Karpas-422 (cell line): ENCODE data around the gene ELP1. TPM values are rescaled to one million over a fixed set of nuclear protein-coding genes. Genes with fewer than 3 reads are reported as not detected.

Experiments used
- DNase-seq: peaks from one replicate; pipeline ENCODE4 v3.0.0-alpha.2; 2015
- H2AFZ ChIP-seq: fragments of 200-600 bp; sonication (generic); 2 replicates; pipeline ENCODE4 v1.6.1; 2014; ENCODE audit warnings: antibody characterized with exemption, low read length, mixed read lengths
- H3K27ac ChIP-seq: fragments of 200-600 bp; sonication (generic); 2 replicates; pipeline ENCODE4 v1.5.1; 2014; ENCODE audit warnings: mild to moderate bottlenecking, low read length, moderate library complexity
- H3K27me3 ChIP-seq: fragments of 200-600 bp; sonication (generic); 2 replicates; pipeline ENCODE4 v1.6.1; 2014; ENCODE audit warnings: low read length, mixed read lengths
- H3K36me3 ChIP-seq: fragments of 200-600 bp; sonication (generic); 2 replicates; pipeline ENCODE4 v1.6.1; 2014; ENCODE audit warnings: low read length, mixed read lengths; ENCODE audit not compliant: insufficient read depth
- H3K4me1 ChIP-seq: fragments of 200-600 bp; sonication (generic); 2 replicates; pipeline ENCODE4 v1.6.1; 2014; ENCODE audit warnings: mild to moderate bottlenecking, low read length, mixed read lengths
- H3K4me2 ChIP-seq: fragments of 200-600 bp; sonication (generic); 2 replicates; pipeline ENCODE4 v1.6.1; 2014; ENCODE audit warnings: low read length, low read depth, mild to moderate bottlenecking; ENCODE audit not compliant: poor library complexity, severe bottlenecking
- H3K4me3 ChIP-seq: fragments of 200-600 bp; sonication (generic); 2 replicates; pipeline ENCODE4 v1.5.1; 2014; ENCODE audit warnings: mild to moderate bottlenecking, antibody characterized with exemption, low read length, mixed read lengths
- H3K79me2 ChIP-seq: fragments of 200-600 bp; sonication (generic); 2 replicates; pipeline ENCODE4 v1.6.1; 2014; ENCODE audit warnings: mild to moderate bottlenecking, low read length, mixed read lengths
- H3K9ac ChIP-seq: fragments of 200-600 bp; sonication (generic); 2 replicates; pipeline ENCODE4 v1.6.0; 2014; ENCODE audit warnings: low read length
- H3K9me2 ChIP-seq: fragments of 200-600 bp; sonication (generic), shearing (Covaris generic); replicated peaks from 2 replicates; pipeline ENCODE4 v1.6.0; 2014; ENCODE audit warnings: mild to moderate bottlenecking, low read length, moderate library complexity; ENCODE audit not compliant: insufficient read depth
- H3K9me3 ChIP-seq: fragments of 300-700, 200-600 bp; sonication (generic); 2 replicates; pipeline ENCODE4 v1.6.1; 2014; ENCODE audit warnings: low read length, mixed read lengths
- H4K20me1 ChIP-seq: fragments of 200-600 bp; sonication (generic); 2 replicates; pipeline ENCODE4 v1.6.1; 2014; ENCODE audit warnings: mild to moderate bottlenecking, antibody characterized with exemption, low read length, low read depth; ENCODE audit not compliant: insufficient read depth
- small RNA-seq: library from RNA; depleted of rRNA; stranded (forward); fragments of <200 nt; gene quantifications from one replicate; pipeline ENCODE3, GENCODE V24; 2014
- total RNA-seq: library from RNA; depleted of rRNA; stranded (reverse); fragments of >200 nt; shearing (Covaris generic); gene quantifications from 2 replicates; pipeline ENCODE4 v1.2.3, GENCODE V29; 2014; ENCODE audit warnings: low replicate concordance; rRNA removed

Gene ELP1
- total RNA-seq, 1 experiment from 2014 or later, result 60.3 TPM

DNA sequence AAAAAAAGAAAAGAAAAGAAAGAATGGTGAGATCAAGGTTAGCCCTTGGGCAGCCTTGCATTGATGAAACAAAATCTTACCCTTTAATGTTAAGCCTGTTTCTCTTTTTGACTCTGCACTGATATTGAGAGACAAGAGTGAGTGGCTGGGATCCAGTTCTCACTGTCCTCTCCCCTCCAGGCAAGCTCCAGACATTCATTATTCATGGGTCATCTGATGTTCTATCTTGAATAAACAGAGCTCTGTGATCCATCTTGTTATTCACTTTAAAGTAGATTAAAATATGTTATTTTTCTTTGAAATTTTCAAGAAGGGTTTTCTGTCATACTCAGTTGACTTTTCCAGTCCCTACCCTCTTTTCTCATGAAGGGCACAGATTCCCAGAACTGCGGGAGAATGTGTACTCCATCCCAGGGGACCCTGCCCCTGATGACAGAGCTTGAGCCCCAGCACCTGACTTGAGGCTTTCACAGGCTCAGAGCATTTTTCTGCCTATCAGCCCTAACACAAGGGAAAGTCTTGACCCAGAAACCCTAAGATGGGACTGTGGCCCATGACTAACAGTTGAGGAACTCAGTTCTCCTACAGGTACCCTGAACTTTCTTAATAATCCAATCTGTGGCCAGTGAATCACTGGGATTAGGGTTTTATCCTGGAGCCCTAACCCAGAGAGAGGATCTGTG is 102.3 kb downstream of the ELP1 start:
- H3K9me3 ChIP-seq, result no peaks in the 10 kb centered on the region
- H3K9me2 ChIP-seq, result no peaks in the 10 kb centered on the region
- no peak overlapping the region for H2AFZ ChIP-seq
- H3K4me1 ChIP-seq, result no peaks in the 10 kb centered on the region
- H3K9ac ChIP-seq, result no peak overlapping the region
- H3K4me3 ChIP-seq, result no peak overlapping the region
- H3K36me3 ChIP-seq, result no peaks in the 10 kb centered on the region
- H4K20me1 ChIP-seq, result no peaks in the 10 kb centered on the region
- no peak overlapping the region for H3K4me2 ChIP-seq
- H3K27me3 ChIP-seq, result no peaks in the 10 kb centered on the region
- no peaks in the 10 kb centered on the region for H3K79me2 ChIP-seq
- no peak overlapping the region for H3K27ac ChIP-seq
- no peak for DNase-seq

GRCh38 chr9:108830272-108830671 is 103.7 kb downstream of the ELP1 start:
- Histone ChIP-seq H3K9me2 (no peaks in the 10 kb centered on the region), H3K9ac (no peak overlapping the region), H4K20me1 (no peaks in the 10 kb centered on the region), H3K27ac (no peak overlapping the region), H3K4me3 (no peak overlapping the region), H3K4me1 (no peaks in the 10 kb centered on the region), H3K79me2 (no peaks in the 10 kb centered on the region), H3K9me3 (no peaks in the 10 kb centered on the region), H3K4me2 (no peak overlapping the region), H3K36me3 (no peaks in the 10 kb centered on the region), H2AFZ (no peak overlapping the region), H3K27me3 (no peaks in the 10 kb centered on the region)
- no peak for DNase-seq

GRCh38 chr9:108823829-108824228 is 110.1 kb downstream of the ELP1 start:
- no peak for DNase-seq
- H3K79me2 ChIP-seq, result no peaks in the 10 kb centered on the region
- H3K27me3 ChIP-seq, result no peaks in the 10 kb centered on the region
- H3K4me3 ChIP-seq, result no peak overlapping the region
- no peak overlapping the region for H2AFZ ChIP-seq
- H3K9ac ChIP-seq, result no peak overlapping the region
- no peaks in the 10 kb centered on the region for H3K36me3 ChIP-seq
- H4K20me1 ChIP-seq, result no peaks in the 10 kb centered on the region
- no peaks in the 10 kb centered on the region for H3K9me3 ChIP-seq
- H3K27ac ChIP-seq, result no peak overlapping the region
- H3K4me1 ChIP-seq, result no peaks in the 10 kb centered on the region
- H3K4me2 ChIP-seq, result no peak overlapping the region
- H3K9me2 ChIP-seq, result no peaks in the 10 kb centered on the region

Small RNA genes within 50 kb of the gene (small RNA-seq; reads per million reads assigned to genes)
- not detected for gene AL359692.1

Other genes with a start within 250 kb of the ELP1 start
- gene ACTL7B, start 78.1 kb downstream of the ELP1 start, total RNA-seq, result not detected in 2 replicates
- gene ACTL7A, start 71.9 kb downstream of the ELP1 start, total RNA-seq, result not detected in 2 replicates
- gene ABITRAM, start 276 bp upstream of the ELP1 start, total RNA-seq, result 9.5 and 22.5 TPM in 2 replicates
- 26.8 and 31.4 TPM in 2 replicates for gene CTNNAL1, start 79.4 kb upstream of the ELP1 start, total RNA-seq
- 24.2 and 37.9 TPM in 2 replicates for gene TMEM245, start 185.8 kb upstream of the ELP1 start, total RNA-seq
- gene FRRS1L, start 233.1 kb upstream of the ELP1 start, total RNA-seq, result not detected in 2 replicates